LHCN-M2 (cell line): ENCODE results near the gene POLR1A. TPM values are rescaled to one million over a fixed set of nuclear protein-coding genes. Genes with fewer than 3 reads are reported as not detected.

Experiments used
- DNase-seq: peaks from one replicate; pipeline ENCODE4 v3.0.0-alpha.2; 2012; ENCODE audit warnings: low read depth
- total RNA-seq: library from RNA; depleted of rRNA; stranded (reverse); fragments of >200 nt; gene quantifications from 2 replicates; pipeline ENCODE4 v1.2.3, GENCODE V29; 2014; rRNA removed

Gene POLR1A
- total RNA-seq, 1 experiment from 2014 or later = 26.7 TPM

- no peak for DNase-seq
Observed at GRCh38 chr2:85981579-85982247, 124.0 kb downstream of the POLR1A start.

GRCh38 chr2:85978883-85979780, 126.6 kb downstream of the POLR1A start:
- peak; percentile 72 for DNase-seq

DNA sequence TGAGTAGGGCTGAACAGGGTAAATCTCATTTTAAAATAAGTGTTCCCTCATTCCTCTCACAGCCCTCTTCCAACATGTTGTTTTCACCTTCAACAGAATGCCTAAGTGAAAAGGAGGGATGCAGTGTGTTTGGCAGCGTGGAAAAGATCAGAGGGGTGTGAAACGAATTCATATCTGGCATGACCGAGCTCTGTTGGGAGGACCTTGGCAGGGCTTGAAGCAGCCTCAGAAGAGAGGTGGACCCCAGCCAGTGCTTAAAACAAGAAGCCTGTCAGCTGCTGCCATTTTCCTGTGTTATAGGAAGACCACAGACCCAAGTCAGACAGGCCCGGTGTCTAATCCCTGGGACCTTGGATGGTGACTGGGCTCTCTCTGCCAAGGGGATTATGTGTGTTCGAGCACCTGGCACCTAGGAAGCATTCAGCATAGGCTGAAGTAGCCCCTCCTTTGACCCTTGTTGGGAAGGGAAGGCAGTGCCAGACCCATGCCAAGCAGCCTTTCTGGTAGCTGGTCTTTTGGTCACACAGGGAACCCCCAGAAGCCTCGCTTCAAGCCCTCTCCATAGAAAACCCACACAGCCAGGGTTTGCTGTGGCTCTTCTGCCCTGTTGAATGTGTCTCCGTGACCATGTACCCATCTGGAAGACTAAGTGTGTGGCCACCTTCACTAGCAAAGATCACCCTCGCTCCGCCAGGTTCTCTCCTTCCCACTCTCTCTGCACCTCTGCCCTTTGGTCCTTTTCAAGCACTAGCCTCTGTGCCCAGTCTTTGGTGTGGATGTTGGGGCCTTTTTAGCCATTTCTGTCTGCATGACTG, 129.4 kb downstream of the POLR1A start:
- DNase-seq = no peak

DNA sequence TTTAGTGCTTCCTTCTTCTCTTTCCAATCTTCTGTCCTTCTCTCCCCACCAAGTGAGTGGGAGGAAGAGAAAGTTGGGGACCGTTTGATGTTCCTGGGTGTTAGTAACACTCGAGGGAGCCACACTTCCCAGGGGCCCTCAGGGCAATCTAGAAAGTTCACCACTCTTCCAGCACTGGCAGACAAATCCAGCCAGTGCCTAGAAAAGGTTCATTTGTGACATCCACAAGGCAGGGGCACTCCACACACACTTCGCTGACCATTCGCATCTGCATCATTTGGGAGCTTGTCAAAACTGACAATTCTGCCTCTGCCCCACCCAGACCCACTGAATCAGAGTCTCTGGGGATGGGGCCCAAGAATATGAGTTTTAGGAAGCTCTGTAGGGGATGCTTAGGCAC, 130.1 kb downstream of the POLR1A start:
- no peak for DNase-seq

DNA sequence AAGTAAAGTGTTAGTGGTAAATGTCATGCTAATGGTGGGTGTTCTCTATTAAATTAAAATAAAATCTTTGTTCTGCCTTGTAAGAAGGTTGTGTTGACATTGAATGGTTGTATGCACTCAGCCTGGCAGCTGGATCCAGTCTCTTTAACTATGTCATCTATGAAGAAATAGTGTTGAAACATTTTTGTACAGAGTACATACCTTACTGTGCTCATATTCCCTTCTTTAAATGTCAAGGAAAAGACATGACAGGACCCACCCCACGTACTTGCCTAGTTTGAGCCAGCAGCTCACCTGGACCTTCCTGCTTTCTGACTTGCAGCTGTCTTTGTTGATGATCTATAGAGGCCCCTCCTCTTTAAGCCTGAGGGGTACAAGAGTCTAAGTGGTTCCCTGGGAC, 131.3 kb downstream of the POLR1A start:
- DNase-seq = no peak

- no peak for DNase-seq
Observed at GRCh38 chr2:85972355-85972754, 133.3 kb downstream of the POLR1A start.

DNA sequence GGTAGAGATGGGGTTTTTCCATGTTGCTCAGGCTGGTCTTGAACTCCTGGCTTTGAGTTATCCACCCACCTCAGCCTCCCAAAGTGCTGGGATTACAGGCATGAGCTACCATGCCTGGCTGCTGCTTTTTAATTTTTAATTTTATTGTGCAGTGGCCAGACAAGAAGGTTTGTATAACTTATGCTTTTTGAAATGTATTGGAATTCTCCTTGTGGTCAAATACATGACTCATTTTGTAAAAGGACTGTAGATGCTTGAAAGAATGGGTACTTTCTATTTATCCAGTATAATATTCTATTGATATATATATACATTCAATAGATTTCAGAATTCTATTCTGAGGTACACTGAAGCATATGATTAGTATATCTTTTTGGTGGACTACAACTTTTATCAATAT, 134.3 kb downstream of the POLR1A start:
- DNase-seq = peak; percentile 50

Other genes starting within 250 kb of the POLR1A start
- 34.4 and 55.0 TPM in 2 replicates for gene ST3GAL5, start 216.9 kb downstream of the POLR1A start, total RNA-seq
- gene PTCD3, start 349 bp upstream of the POLR1A start, total RNA-seq = 86.1 and 100 TPM in 2 replicates
- gene IMMT, start 89.6 kb upstream of the POLR1A start, total RNA-seq = 71.9 and 83.1 TPM in 2 replicates
- gene MRPL35, start 93.6 kb upstream of the POLR1A start, total RNA-seq = 41.0 and 46.0 TPM in 2 replicates
- gene REEP1, start 231.7 kb upstream of the POLR1A start, total RNA-seq = 0.38 and 0.52 TPM in 2 replicates